Loucy (cell line): ENCODE data around the gene GRB7.

Source experiments
- H2AFZ ChIP-seq: fragments of 200-600 bp; sonication (generic); 2 replicates; pipeline ENCODE4 v1.6.0; 2016; ENCODE audit warnings: antibody characterized with exemption, mild to moderate bottlenecking, low read length, moderate library complexity
- H3F3A ChIP-seq: fragments of 200-600 bp; 2 replicates; pipeline ENCODE4 v1.6.0; 2016; ENCODE audit warnings: antibody characterized with exemption, low read depth, mild to moderate bottlenecking
- H3K27me3 ChIP-seq: fragments of 200-600 bp; sonication (generic); 2 replicates; pipeline ENCODE4 v1.6.1; 2014; ENCODE audit warnings: low read length, mild to moderate bottlenecking; ENCODE audit not compliant: insufficient read depth, poor library complexity, severe bottlenecking
- H3K36me3 ChIP-seq: fragments of 200-600 bp; sonication (generic); 2 replicates; pipeline ENCODE4 v1.6.1; 2016; ENCODE audit warnings: low read length; ENCODE audit not compliant: insufficient read depth
- H3K4me1 ChIP-seq: fragments of 200-600 bp; sonication (generic); 2 replicates; pipeline ENCODE4 v1.5.1; 2014; ENCODE audit warnings: low read length, mild to moderate bottlenecking; ENCODE audit not compliant: insufficient read depth, poor library complexity, severe bottlenecking
- H3K4me2 ChIP-seq: fragments of 200-600 bp; sonication (generic); 2 replicates; pipeline ENCODE4 v1.6.0; 2014; ENCODE audit warnings: antibody characterized with exemption, low read length, low read depth, mild to moderate bottlenecking; ENCODE audit not compliant: poor library complexity, severe bottlenecking
- H3K4me3 ChIP-seq: fragments of 200-600 bp; sonication (generic); 2 replicates; pipeline ENCODE4 v1.5.1; 2014; ENCODE audit warnings: low read length, mild to moderate bottlenecking, mixed read lengths; ENCODE audit not compliant: poor library complexity, severe bottlenecking
- H3K79me2 ChIP-seq: fragments of 200-600 bp; sonication (generic); 2 replicates; pipeline ENCODE4 v1.6.1; 2014; ENCODE audit warnings: low read length; ENCODE audit not compliant: insufficient read depth
- H3K9ac ChIP-seq: fragments of 200-600 bp; sonication (generic); 2 replicates; pipeline ENCODE4 v1.6.0; 2014; ENCODE audit warnings: mild to moderate bottlenecking, low read depth, low read length, moderate library complexity; ENCODE audit not compliant: poor library complexity, severe bottlenecking
- H3K9me2 ChIP-seq: fragments of 200-600 bp; sonication (generic); replicated peaks from 2 replicates; pipeline ENCODE4 v1.6.1; 2016; ENCODE audit warnings: low read depth, low read length, mixed read lengths
- H3K9me3 ChIP-seq: fragments of 200-600 bp; sonication (generic); 2 replicates; pipeline ENCODE4 v1.6.1; 2014; ENCODE audit warnings: mild to moderate bottlenecking, antibody characterized with exemption, low read length, low read depth; ENCODE audit not compliant: insufficient read depth
- H4K20me1 ChIP-seq: fragments of 200-600 bp; sonication (generic); 2 replicates; pipeline ENCODE4 v1.6.0; 2014; ENCODE audit warnings: antibody characterized with exemption, low read length, mild to moderate bottlenecking; ENCODE audit not compliant: insufficient read depth, poor library complexity, severe bottlenecking
- CTCF ChIP-seq: fragments of 200-600 bp; sonication (generic); conservative IDR thresholded peaks from 2 replicates; pipeline ENCODE4 v1.5.1; 2014; ENCODE audit warnings: mild to moderate bottlenecking, antibody characterized with exemption, low read length
- EZH2phosphoT487 ChIP-seq: fragments of 200-600 bp; IDR thresholded peaks from 2 replicates; pipeline ENCODE4 v1.6.1; 2018; ENCODE audit warnings: antibody characterized with exemption, mild to moderate bottlenecking, moderate library complexity, borderline replicate concordance

The GRB7 gene

DNA sequence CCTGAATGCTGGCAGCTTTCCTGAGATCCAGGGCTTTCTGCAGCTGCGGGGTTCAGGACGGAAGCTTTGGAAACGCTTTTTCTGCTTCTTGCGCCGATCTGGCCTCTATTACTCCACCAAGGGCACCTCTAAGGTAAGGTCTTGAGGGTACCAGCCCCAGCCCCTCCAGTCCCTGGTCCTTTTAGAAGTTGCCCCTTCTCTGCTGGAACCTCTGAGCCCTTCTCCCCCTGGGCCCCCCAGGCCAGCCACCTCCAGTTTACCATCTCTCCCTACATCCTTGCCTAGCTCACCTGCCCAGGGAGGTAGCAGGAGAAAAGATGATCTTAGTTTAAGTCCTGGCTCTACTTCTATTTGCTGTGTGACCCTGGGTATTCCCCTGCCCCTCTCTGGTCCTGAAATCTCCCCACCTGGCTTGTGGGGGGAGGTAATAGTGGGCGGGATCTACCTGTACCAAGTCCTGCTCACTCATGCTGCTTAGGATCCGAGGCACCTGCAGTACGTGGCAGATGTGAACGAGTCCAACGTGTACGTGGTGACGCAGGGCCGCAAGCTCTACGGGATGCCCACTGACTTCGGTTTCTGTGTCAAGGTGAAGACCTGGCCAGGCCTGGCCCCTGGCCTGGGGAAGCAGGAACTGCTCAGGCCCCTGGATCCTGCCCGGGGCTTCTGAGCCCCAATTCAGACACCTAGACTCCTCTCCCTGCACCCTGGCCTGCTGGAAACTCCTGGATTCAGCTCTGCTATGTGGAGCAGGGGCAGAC is 6.5 kb downstream of the GRB7 start:
- Histone ChIP-seq H3K4me2 (no peak overlapping the region), H3F3A (no peaks in the 10 kb centered on the region), H3K9me3 (no peaks in the 10 kb centered on the region), H3K4me1 (no peaks in the 10 kb centered on the region), H3K27me3 (no peaks in the 10 kb centered on the region), H4K20me1 (no peaks in the 10 kb centered on the region), H3K36me3 (no peaks in the 10 kb centered on the region), H3K4me3 (no peak overlapping the region), H3K9ac (no peak overlapping the region), H3K9me2 (no peaks in the 10 kb centered on the region), H3K79me2 (no peaks in the 10 kb centered on the region), H2AFZ (no peak overlapping the region)
- TF ChIP-seq CTCF (no peak), EZH2phosphoT487 (no peak)

- Histone ChIP-seq H3K9me3 (no peaks in the 10 kb centered on the region), H3K4me2 (no peak overlapping the region), H3K27me3 (no peaks in the 10 kb centered on the region), H3K36me3 (no peaks in the 10 kb centered on the region), H3K4me1 (no peaks in the 10 kb centered on the region), H3K4me3 (no peak overlapping the region), H3K9ac (no peak overlapping the region), H2AFZ (no peak overlapping the region), H3F3A (no peaks in the 10 kb centered on the region), H3K79me2 (no peaks in the 10 kb centered on the region), H3K9me2 (no peaks in the 10 kb centered on the region), H4K20me1 (no peaks in the 10 kb centered on the region)
- TF ChIP-seq EZH2phosphoT487 = no peak
- TF ChIP-seq CTCF = no peak
Measured at GRCh38 chr17:39744836-39745215, 7.1 kb downstream of the GRB7 start.

DNA sequence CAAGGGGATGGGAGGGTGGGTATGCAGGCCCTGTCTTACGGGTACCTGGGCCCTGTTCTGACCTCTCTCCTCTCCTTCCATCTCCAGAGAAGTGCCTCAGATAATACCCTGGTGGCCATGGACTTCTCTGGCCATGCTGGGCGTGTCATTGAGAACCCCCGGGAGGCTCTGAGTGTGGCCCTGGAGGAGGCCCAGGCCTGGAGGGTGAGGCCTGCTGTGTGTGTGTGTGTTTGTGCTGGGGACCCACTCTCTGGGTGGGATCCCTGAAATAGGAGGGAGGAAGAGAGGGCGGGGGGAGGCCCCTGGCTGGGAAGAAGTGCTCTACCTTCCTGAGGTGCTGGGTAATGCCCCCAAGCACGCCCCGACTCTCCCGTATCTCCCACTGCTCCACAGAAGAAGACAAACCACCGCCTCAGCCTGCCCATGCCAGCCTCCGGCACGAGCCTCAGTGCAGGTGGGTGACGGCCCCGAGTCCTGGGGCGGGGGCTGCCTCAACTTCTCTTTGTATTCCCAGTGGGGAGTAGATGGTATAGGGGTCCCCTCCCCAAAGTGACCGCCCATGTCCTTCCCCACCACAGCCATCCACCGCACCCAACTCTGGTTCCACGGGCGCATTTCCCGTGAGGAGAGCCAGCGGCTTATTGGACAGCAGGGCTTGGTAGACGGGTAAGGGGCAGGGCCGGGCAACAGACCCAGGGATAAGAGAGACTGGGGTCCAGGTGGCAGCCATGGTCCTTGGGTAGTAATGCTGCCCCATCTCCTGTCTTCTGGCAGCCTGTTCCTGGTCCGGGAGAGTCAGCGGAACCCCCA is 7.8 kb downstream of the GRB7 start:
- Histone ChIP-seq H3K9me3 (no peaks in the 10 kb centered on the region), H3K4me2 (no peak overlapping the region), H3K9me2 (no peaks in the 10 kb centered on the region), H3K36me3 (no peaks in the 10 kb centered on the region), H3K4me3 (no peak overlapping the region), H4K20me1 (no peaks in the 10 kb centered on the region), H3F3A (no peaks in the 10 kb centered on the region), H2AFZ (no peak overlapping the region), H3K4me1 (no peaks in the 10 kb centered on the region), H3K79me2 (no peaks in the 10 kb centered on the region), H3K27me3 (no peaks in the 10 kb centered on the region), H3K9ac (no peak overlapping the region)
- TF ChIP-seq CTCF (no peak), EZH2phosphoT487 (no peak)
